Nucleus accumbens (tissue), 56 donors: Measurements from ENCODE around the gene SEC61A2.
"Not testable (repeated sequence)": the region's sequence is repeated elsewhere in the genome, so short reads cannot be mapped to it uniquely, and the experiment has no call there.

Source experiments
- DNase-seq, 56 donors: peaks; one replicate each; lab custom pipeline; 2025; lab: John Stamatoyannopoulos, UW

The SEC61A2 gene

GRCh38 chr10:12158111-12158510 lies 28.6 kb downstream of the SEC61A2 start:
- DNase-seq, result no peak

- no peak for DNase-seq
Measured at GRCh38 chr10:12160664-12161063, 31.2 kb downstream of the SEC61A2 start.

DNA sequence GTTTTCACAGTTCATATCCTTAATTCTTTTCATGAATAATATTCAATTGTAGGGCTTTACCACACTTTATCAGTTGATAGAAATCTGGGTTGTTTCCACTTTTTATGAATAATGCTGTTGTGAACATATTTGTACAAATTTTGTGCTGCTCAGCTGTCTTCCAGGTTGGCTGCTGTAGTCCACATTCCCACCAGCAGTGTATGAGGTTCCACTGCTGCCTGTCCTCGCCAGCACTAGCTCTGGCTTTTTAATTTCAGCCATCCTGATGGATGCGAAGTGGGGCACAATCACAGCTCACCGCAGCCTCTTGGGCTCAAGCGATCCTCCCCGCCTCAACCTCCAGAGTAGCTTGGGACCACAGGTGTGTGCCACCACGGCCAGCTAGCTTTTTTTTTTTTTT lies 33.5 kb downstream of the SEC61A2 start:
- no peak for DNase-seq

DNA sequence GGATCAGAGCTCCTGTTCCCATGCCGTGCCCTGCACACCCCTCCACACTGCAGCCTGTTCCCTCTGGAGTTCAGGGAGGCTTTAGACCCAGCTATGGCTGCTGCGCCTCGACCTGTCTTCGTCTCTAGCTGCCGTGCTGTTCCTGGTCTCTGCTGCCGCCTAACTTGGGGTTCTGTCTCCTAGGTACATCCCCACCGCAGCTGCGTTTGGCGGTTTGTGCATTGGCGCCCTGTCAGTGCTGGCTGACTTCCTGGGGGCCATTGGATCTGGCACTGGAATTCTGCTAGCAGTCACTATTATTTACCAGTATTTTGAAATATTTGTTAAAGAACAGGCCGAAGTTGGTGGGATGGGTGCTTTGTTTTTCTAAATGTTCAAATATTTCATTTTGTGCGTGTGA lies 34.6 kb downstream of the SEC61A2 start:
- DNase-seq, result no peak

DNA sequence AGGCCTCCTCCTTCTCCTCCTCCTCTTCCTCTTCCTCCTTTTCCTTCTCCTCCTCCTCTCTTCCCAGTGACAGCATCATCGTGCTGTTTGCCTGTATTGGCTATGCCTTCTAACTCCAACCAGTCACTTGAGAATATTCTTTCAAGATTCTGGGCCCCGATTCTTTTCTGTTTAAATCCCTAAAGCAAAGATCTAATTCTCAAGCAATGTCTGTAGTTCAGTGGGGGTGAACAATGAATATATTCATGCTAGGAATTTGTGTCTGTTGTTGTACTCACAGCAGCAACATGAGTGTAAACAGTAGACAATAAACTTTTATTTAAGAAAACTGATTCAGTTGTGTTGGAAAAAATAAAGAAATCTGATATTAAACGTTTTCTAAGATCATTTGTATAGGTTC lies 35.6 kb downstream of the SEC61A2 start:
- peak in 1 of 56 donors; percentile 2 for DNase-seq

GRCh38 chr10:12165999-12166775 lies 36.7 kb downstream of the SEC61A2 start:
- no peak for DNase-seq

DNA sequence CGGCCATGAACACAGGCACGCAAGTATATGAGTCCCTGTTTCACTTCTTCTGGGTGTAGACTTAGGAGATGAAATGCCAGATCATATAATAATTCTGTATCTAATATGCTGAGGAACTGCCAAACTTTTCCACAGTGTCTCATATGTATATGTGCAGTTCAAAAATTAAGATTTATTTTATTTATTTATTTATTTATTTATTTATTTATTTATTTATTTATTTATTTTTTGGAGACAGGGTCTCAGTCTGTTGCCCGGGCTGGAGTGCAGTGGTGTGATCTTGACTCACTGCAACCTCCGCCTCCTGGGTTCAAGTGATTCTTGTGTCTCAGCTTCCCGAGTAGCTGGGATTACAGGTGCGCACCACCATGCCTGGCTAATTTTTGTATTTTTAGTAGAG lies 42.0 kb downstream of the SEC61A2 start:
- DNase-seq, result not testable (repeated sequence)

DNA sequence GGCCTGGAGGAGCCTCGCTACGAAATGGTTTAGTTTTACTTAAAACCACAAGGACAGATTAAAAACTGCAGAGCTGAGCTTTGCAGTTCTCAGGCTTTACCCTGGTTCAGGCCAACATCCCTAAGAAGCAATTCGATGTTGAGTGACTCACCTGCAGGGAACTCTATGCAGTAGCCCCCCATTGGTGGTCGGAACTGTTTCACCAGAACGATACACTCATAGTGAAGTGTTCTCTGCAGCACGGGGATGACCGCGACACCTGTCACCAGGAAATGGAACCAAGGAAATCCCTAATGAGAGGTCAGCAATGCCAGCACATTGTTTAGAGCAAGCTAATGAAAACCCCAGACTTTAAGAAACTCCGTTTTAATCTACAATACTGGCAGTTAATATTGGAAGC lies 48.2 kb downstream of the SEC61A2 start:
- DNase-seq, result no peak

DNA sequence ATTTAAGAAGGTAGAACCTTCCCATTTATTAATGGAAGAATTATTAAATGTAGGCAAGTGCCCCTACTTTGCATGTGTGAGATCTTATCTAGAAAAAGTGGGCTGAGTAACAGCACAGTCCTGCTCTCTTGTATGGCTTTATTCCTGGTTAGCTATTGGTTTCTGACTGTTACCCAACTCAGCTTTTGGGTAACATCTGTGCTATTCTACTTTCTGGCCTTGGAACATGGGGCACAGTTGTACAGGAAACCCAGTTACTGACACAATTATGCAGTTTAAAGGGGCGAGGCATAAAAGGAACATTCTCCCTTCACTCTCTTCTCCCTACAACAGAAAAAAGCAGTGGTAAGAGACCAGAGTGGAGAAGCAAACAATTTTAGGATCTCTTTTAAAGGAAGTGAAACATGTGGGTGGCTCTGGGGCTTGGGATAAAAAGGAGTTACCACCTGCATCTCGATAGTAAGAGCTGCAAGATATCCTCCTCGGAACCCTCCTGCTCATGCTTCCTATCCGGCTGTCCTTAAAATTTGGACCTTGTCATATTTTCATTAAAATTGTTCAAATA lies 50.2 kb downstream of the SEC61A2 start:
- DNase-seq, result no peak

- DNase-seq, result no peak
Measured at GRCh38 chr10:12180221-12180974, 50.9 kb downstream of the SEC61A2 start.

DNA sequence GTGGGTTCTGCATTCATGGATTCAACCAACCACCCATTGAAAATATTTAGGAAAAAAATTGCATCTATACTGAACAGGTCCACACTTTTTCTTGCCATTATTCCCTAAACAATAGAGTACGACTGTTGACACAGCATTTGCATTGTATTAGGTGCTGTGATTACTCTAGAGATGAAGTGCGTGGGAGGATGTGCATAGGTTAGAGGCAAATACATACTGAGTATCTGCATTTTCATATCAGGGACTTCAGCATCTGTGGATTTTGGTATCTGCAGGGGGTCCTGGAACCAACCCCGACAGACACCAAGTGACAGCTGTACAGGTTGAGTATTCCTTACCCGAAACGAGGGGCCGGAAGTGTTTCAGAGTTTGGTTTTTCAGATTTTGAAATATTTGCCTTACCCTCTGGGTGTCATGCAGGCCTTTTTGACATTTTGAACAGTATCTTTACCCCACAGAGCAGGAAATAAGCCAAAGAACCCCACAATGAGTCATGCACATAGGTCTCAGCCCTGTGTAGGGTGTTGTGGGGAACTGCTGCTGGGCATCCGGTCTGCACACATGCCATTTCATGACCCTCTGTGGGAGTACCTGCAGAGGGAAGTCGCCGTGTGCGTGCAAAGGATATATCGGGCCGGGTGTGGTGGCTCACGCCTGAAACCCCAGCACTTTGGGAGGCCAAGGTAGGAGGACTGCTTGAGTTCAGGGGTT lies 51.7 kb downstream of the SEC61A2 start:
- DNase-seq, result no peak

GRCh38 chr10:12184165-12184564 lies 54.7 kb downstream of the SEC61A2 start:
- DNase-seq, result no peak

DNA sequence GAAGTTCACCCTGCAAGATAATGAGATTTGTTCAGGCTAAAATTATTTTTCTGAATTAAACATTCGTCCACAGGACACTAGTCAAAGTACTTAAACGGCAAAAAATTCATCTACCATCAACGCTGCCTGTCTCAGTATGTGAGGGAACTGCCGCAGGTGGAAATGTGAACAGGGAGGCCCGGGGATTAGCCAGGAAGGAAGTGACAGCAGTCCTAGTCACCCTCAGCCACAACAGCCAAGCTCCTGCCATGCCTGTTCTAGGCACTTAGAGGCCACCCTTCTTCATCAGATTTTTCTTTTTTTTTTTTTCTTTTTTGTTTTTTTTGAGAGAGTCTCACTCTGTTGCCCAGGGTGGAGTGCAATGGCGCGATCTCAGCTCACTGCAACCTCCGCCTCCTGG lies 56.8 kb downstream of the SEC61A2 start:
- no peak for DNase-seq

DNA sequence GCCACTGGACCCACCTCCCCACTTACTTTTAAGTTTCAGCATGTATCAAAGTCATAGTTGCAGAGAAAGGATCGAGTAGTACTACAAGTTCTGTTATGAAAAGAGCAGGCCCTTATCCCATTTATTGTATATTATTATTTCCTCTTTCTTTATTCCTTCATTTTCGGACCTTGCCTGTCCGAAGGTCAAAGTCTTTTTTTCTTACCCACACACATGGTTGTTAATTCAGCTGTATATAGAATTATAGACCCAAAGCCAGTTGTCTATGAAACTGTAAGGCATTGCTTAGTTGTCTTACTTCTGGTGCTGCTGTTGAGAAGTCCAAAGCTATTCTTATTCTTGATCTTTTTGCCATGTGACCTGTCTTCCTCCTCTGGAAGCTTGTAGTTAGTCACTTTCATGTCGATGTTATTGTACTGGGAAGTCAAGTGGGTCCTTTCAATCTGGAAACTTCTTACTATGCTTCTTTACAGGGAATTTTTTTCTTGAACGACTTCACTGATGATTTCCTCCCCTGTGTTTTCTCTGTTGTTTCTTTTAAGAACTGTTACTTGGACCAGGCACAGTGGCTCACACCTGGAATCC lies 57.9 kb downstream of the SEC61A2 start:
- DNase-seq, result no peak

DNA sequence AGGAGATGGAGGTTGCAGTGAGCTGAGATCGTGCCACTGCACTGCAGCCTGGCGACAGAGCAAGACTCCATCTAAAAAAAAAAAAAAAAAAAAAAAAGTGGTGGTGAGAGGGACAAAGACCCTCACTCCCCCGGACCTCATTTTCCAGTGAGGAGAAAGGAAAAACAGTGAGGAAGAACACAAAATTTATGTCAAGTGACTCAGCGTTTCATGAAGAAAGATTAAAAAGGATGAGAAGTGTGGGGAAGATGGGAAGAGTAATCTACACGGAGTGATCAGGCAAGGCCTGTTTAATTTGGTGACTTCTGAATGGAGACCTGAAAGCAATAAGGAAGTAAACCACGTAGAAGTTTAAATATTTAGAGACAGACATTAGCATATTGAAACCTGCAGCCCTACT lies 59.2 kb downstream of the SEC61A2 start:
- no peak for DNase-seq

GRCh38 chr10:12189426-12189825 lies 59.9 kb downstream of the SEC61A2 start:
- DNase-seq, result no peak

DNA sequence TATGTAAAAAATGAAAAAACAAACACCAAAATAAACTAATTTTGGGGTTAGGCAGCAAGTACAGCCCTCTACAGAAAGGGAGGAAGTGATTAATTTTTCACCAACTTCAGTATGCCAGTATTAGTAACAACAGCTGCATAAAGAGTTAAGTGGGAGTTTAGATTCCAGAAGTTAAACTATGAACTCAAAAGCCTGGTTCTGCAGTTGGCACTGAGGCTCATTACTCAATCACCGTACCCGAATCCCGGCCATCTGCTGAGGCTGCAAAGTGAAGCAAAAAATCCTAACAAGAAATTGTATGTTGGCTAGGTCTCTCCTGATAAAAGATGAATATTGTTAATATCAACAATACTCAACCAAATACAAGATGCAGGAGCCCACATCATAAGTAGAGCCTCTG lies 62.2 kb downstream of the SEC61A2 start:
- no peak for DNase-seq

GRCh38 chr10:12193193-12193592 lies 63.7 kb downstream of the SEC61A2 start:
- DNase-seq, result no peak

DNA sequence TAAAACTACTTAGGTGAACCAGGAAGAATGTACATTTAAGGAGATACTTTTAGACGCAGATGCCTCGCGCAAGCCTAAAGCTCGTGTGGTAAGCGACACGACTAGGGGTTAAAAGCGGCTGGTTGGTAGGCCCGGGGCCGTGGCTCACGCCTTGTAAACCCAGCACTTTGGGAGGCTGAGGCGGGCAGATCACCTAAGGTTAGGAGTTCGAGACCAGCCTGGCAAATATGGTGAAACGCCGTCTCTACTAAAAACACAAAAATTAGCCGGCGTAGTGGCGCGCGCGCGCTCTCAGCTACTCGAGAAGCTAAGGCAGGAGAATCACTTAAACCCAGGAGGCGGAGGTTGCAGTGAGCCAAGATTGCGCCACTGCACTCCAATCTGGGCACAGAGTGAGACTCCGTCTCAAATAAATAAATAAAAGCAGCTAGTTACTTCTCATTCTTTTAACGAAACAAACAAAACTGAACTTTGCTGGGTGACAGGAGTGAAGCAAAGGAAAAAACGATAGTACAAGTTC lies 65.3 kb downstream of the SEC61A2 start:
- DNase-seq, result peak in 20 of 56 donors; percentile 1 to 55 (median 14)

- DNase-seq, result no peak
Measured at GRCh38 chr10:12195281-12195602, 65.8 kb downstream of the SEC61A2 start.
